Adrenal gland (tissue), 12 donors: ENCODE results near the gene RBM12. TPM values are rescaled to one million over a fixed set of nuclear protein-coding genes. Genes with fewer than 3 reads are reported as not detected.

ENCODE experiments used
- DNase-seq, 7 donors: peaks; one replicate each; pipeline ENCODE4 v3.0.0-alpha.2; 2019 to 2020
- H3K27ac ChIP-seq, 5 donors: fragments of 200-600 bp; sonication (generic) in 4 of 5; 1 replicate in 3 of 5; 2 replicates in 2 of 5; pipeline versions ENCODE4 v1.5.1 to v1.8.0; 2016 to 2020; ENCODE audit warnings: mild to moderate bottlenecking in 1 of 5
- H3K27me3 ChIP-seq: fragments of 200-600 bp; 2 replicates; pipeline ENCODE4 v1.8.0; 2021
- H3K36me3 ChIP-seq, 2 donors: fragments of 200-600 bp; replicated peaks in 1 of 2; 1 replicate in 1 of 2; 2 replicates in 1 of 2; pipeline versions ENCODE4 v1.5.1 to v1.8.0; 2018 to 2022
- H3K4me1 ChIP-seq, 2 donors: fragments of 200-600 bp; replicated peaks in 1 of 2; 1 replicate in 1 of 2; 2 replicates in 1 of 2; pipeline versions ENCODE4 v1.5.1 to v1.8.0; 2018 to 2021
- H3K4me3 ChIP-seq, 4 donors: fragments of 200-600 bp; sonication (generic) in 3 of 4; one replicate each; pipeline ENCODE4 v1.5.1; 2016 to 2018
- H3K9me3 ChIP-seq, 3 donors: fragments of 200-600 bp; sonication (generic) in 1 of 3; replicated peaks in 1 of 3; 1 replicate in 2 of 3; 2 replicates in 1 of 3; pipeline versions ENCODE4 v1.5.1 to v1.8.0; 2016 to 2021
- POLR2A ChIP-seq, 2 donors: fragments of 450-650 bp; IDR thresholded peaks; one replicate each; pipeline ENCODE4 v1.6.1; 2017; ENCODE audit warnings: antibody characterized with exemption in 2 of 2, mild to moderate bottlenecking in 2 of 2, moderate library complexity in 1 of 2
- WGBS, 4 donors: extraction: QIAGEN DNeasy Blood & Tissue Kit in 2 of 4; methylation state at CpG; one replicate each; pipeline versions ENCODE4 v1.1.5 to v1.1.7; 2013 to 2017; 5-methylcytosine and 5-hydroxymethylcytosine counted together
- intact Hi-C, 2 donors: fragments of 100-400 bp; cut with DNase I; formaldehyde crosslinking; loops; one replicate each; pipeline versions ENCODE4 v1.14.1 to v1.15.0; 2022 to 2023
- polyA plus RNA-seq, 3 donors: library from polyadenylated mRNA; stranded (reverse); fragments of 200-250 nt in 2 of 3; fragments of 350-450 nt in 1 of 3; fragmentation: Illumina TruSeq in 1 of 3; extraction: RNeasy Lipid Tissue Mini Kit (QIAGEN cat#74804) in 1 of 3; gene quantifications; one replicate each; pipeline ENCODE4 v1.2.3, GENCODE V29; 2013 to 2014
- total RNA-seq, 9 donors: library from RNA; depleted of rRNA in 4 of 9; stranded (reverse); fragments of >200 nt in 4 of 9; fragments of 120-200 nt in 1 of 9; fragmentation: NEBNext Ultra II Directional in 1 of 9; extraction: Animal tissue kit (Norgen Biotek cat#: 25700) in 1 of 9; gene quantifications; one replicate each; pipeline versions ENCODE4 v1.1.0 to v1.2.4, GENCODE V29; 2013 to 2023
- TF ChIP-seq, protein P1 (sequence below), 6 experiments: fragments of 450-650 bp in 4 of 6; fragments of 200-600 bp in 2 of 6; sonication (generic) in 1 of 6; IDR thresholded peaks; 1 replicate in 5 of 6; 2 replicates in 1 of 6; pipeline versions ENCODE4 v1.5.1 to v1.8.0; 2016 to 2021; ENCODE audit warnings: antibody characterized with exemption in 6 of 6, mild to moderate bottlenecking in 2 of 6, moderate library complexity in 1 of 6
- donor health status: healthy with polysubstance abuse.
- donor health status: Bipolar disorder and iron deficiency.
- donor health status: DM: yes; HTN: yes; CAD: no.
- donor health status: DM: no; HTN: no; CAD: no.
- donor health status: DM: no; HTN: no; CAD: no.
- donor health status: DM: yes; HTN: yes; CAD: no.

RBM12 gene
- total and polyA plus RNA-seq, 12 donors: 7.7 to 98.6 (median 46.5) TPM

- Histone ChIP-seq H3K36me3 (peaks cover 0 to 46% of the 10 kb centered on the region in 2 donors), H3K4me1 (peaks cover 10 to 50% of the 10 kb centered on the region in 2 donors), H3K27ac (peak overlapping the region in 4 of 5 donors; percentile 83 to 93 (median 92)), H3K4me3 (peak overlapping the region in 3 of 4 donors; percentile 83 to 90 (median 87)), H3K27me3 (no peaks in the 10 kb centered on the region), H3K9me3 (no peaks in the 10 kb centered on the region)
- no peak for DNase-seq
- TF ChIP-seq, protein P1, sequence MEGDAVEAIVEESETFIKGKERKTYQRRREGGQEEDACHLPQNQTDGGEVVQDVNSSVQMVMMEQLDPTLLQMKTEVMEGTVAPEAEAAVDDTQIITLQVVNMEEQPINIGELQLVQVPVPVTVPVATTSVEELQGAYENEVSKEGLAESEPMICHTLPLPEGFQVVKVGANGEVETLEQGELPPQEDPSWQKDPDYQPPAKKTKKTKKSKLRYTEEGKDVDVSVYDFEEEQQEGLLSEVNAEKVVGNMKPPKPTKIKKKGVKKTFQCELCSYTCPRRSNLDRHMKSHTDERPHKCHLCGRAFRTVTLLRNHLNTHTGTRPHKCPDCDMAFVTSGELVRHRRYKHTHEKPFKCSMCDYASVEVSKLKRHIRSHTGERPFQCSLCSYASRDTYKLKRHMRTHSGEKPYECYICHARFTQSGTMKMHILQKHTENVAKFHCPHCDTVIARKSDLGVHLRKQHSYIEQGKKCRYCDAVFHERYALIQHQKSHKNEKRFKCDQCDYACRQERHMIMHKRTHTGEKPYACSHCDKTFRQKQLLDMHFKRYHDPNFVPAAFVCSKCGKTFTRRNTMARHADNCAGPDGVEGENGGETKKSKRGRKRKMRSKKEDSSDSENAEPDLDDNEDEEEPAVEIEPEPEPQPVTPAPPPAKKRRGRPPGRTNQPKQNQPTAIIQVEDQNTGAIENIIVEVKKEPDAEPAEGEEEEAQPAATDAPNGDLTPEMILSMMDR (IDR thresholded peaks at IDR 0.05): no peak
- TF ChIP-seq POLR2A (IDR thresholded peaks at IDR 0.05): no peak
- intact Hi-C loops: loop anchor here in 1 of 2 donors (10.0 kb wide), 1 partner anchor 235 kb away; no protein-coding TSS in a partner anchor
- 14 to 22% (median 18%) methylated on average over 6 of the region's 6 CpGs for WGBS, 4 donors
These were observed 35.4 kb upstream of the RBM12 start for GRCh38 chr20:35699957-35700624.

- peaks cover 0 to 46% of the 10 kb centered on the region in 2 donors for H3K36me3 ChIP-seq
These were observed 34.6 kb upstream of the RBM12 start, which contains the start of the genes NFS1 and ROMO1 for GRCh38 chr20:35699127-35699956. TSS of gene NFS1 (minus strand) at chr20:35699352. CDS start at chr20:35699288, 64 bp downstream. TSS of gene ROMO1 (plus strand) at chr20:35699405. CDS start at chr20:35699633, 228 bp downstream.

GRCh38 chr20:35698298-35699126, 33.8 kb upstream of the RBM12 start:
- Histone ChIP-seq H3K27ac (peak overlapping the region in 4 of 5 donors; percentile 83 to 93 (median 92)), H3K36me3 (peaks cover 0 to 46% of the 10 kb centered on the region in 2 donors), H3K4me1 (peaks cover 10 to 47% of the 10 kb centered on the region in 2 donors), H3K4me3 (peak overlapping the region; percentile 83 to 90 (median 86)), H3K27me3 (no peaks in the 10 kb centered on the region), H3K9me3 (no peaks in the 10 kb centered on the region)
- TF ChIP-seq, protein P1 (IDR thresholded peaks at IDR 0.05): no peak
- TF ChIP-seq POLR2A (IDR thresholded peaks at IDR 0.05): no peak
- peak in 5 of 7 donors; percentile 19 to 51 (median 27) for DNase-seq
- intact Hi-C loops: loop anchor here in 1 of 2 donors (10.0 kb wide), 1 partner anchor 234 kb away; no protein-coding TSS in a partner anchor
- 4 to 8% (median 4%) methylated on average over 32 to 37 of the region's 37 CpGs for WGBS, 4 donors

More at GRCh38 chr20:35699127-35699956, 34.6 kb upstream of the RBM12 start, which contains the start of the genes NFS1 and ROMO1:
- Histone ChIP-seq H3K4me3 (peak within 1 kb of the TSS; percentile 83 to 90 (median 86)), H3K27me3 (no peaks in the 10 kb centered on the region), H3K9me3 (no peaks in the 10 kb centered on the region), H3K4me1 (peaks cover 10 to 47% of the 10 kb centered on the region in 2 donors), H3K27ac (peak within 1 kb of the TSS; percentile 63 to 93 (median 92))
- peak; percentile 81 to 90 (median 85) for DNase-seq
- intact Hi-C loops: loop anchor here in 1 of 2 donors (10.0 kb wide), 1 partner anchor 235 kb away; no protein-coding TSS in a partner anchor
- WGBS, 4 donors: 0 to 1% (median 0%) methylated on average over 6 to 81 of the region's 81 CpGs
- TF ChIP-seq POLR2A (IDR thresholded peaks at IDR 0.05): peak; percentile 57 to 62
- TF ChIP-seq, protein P1 (IDR thresholded peaks at IDR 0.05): peak in 3 of 6 experiments; percentile 18 to 36 (median 29)
